Inferior parietal cortex (tissue), 1 donor: ENCODE data around the gene PRR5L.
"Not testable (repeated sequence)": the region's sequence is repeated elsewhere in the genome, so short reads cannot be mapped to it uniquely, and the experiment has no call there.

ENCODE experiments used
- DNase-seq: peaks from one replicate; pipeline ENCODE4 v3.0.0-alpha.2; 2016; ENCODE audit errors: extremely low spot score

The PRR5L gene

DNA sequence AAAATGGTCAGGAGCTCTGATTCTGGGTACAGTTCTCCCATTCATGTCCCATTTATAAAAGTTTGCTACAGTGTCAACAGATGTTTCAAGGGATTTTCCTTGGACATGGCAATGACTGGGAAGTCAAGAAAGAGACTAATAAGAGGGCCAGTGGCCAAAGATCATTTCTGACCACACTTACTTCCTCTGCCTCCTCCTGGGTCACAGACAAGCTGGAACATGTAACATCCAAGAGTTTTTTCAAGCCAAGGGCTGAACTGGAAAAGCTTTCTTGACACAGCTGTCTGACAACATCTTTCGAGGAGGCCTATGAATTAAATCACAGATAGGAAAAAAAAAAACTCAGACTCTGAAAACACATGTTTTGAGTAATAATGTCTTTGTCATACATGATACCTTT is 15.6 kb upstream of the PRR5L start:
- no peak for DNase-seq

DNA sequence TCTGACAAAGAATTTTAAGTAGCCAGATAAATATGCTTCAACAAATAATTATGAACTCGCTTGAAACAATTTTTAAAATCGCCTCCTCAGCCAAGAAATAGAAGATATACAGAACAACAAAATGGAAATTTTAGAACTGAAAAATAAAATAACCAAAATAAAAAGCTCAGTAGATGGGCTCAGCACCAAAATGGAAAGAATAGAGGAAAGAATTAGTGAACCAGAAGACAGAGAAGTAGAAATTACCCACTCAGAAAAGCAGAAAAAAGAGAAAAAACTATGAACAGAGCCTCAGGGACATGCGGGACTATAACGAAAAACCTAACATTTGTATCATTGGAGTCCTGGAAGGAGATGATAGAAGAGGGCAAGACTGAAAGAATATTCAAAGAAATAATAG is 14.2 kb upstream of the PRR5L start:
- DNase-seq = no peak

- no peak for DNase-seq
These were observed 13.2 kb upstream of the PRR5L start for GRCh38 chr11:36282926-36283325.

DNA sequence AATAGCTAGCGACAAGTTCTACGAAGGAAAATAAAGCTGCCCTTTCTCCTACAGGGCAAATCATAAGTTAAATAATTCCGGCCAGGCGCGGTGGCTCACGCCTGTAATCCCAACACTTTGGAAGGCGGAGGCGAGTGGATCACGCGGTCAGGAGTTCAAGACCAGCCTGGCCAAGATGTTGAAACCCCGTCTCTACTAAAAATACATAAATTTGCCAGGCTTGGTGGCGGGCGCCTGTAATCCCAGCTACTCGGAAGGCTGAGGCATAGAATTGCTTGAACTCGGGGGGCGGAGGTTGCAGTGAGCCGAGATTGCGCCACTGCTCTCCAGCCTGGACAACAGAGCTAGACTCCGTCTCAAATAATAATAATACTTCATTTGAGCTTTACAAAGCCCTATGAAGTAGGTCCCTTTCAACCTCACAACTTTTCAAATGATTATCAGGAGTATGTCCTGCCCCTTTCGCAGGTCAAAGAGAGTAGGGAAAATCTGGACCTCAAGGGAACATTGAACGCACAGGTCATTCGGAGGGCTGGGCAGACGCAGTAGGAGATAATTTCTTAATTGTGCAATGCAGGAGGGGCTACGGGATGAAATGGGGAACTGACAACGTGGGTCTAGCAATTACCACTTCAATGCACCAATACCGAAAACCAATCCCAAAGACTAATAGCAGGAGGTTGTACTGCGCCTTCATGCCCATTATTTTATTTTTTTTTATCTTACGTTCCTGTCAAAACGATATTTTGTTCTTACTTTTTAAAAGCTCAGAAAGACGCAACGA is 7.5 kb upstream of the PRR5L start:
- DNase-seq = no peak

- DNase-seq = peak; percentile 95
These were observed 6.7 kb upstream of the PRR5L start, which contains the start of gene COMMD9 for GRCh38 chr11:36289226-36289852. Gene COMMD9 (minus strand): TSS chr11:36289424. CDS start chr11:36289412, 12 bp downstream.

GRCh38 chr11:36292311-36292722 is 3.8 kb upstream of the PRR5L start:
- peak; percentile 67 for DNase-seq

DNA sequence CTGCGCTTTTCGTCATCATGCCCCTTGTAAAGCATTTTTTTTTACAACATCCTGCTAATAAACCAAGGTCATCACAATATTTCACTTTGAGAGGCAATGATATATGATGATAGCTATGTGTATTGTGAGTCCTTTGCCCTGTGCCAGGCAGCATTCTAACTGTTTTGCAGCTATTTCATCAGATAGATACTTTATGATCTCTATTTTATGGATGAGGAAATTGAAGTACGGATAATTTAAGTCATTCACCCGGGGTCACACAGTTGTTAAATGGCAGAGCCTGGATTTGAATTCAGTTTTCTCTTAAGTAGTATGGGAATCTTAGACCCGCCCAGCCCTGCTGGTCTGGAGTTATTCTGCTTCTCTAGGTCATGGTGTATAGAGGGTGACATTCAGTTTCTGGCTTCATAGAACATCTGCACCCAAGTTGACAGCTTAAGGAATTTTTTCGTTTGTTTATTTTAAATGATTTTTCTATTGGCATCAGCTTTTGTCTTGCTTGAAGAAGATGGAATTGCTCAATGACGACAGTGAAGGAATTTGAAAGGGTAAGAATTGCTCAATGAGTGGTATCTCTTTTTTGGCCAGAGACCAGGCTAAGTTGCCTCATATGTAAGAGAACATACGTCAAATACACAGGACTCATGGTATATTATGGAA is 926 bp downstream of the PRR5L start:
- no peak for DNase-seq

DNA sequence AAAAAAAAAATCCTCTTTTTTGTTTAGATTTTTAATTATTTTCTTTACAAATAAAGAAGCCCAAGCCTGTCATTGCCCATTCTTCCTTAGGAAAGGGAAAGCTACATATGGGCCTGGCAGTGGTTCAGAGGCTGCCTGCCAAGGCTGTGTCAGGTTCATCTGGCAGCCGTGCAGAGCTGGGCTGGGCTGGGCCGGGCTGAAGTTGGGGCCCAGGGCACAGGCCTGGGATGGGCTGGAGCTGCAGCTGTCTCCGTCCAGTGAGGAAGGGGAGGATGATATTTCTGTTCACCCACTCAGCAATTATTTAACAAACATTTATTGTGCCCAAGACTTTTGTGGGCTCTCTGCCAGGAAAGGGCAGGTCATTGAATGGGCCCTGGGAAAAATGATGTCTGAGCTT is 4.6 kb downstream of the PRR5L start:
- DNase-seq = peak; percentile 42

GRCh38 chr11:36304351-36304750 is 8.3 kb downstream of the PRR5L start:
- no peak for DNase-seq

- DNase-seq = no peak
These were observed 9.0 kb downstream of the PRR5L start for GRCh38 chr11:36305047-36305446.

DNA sequence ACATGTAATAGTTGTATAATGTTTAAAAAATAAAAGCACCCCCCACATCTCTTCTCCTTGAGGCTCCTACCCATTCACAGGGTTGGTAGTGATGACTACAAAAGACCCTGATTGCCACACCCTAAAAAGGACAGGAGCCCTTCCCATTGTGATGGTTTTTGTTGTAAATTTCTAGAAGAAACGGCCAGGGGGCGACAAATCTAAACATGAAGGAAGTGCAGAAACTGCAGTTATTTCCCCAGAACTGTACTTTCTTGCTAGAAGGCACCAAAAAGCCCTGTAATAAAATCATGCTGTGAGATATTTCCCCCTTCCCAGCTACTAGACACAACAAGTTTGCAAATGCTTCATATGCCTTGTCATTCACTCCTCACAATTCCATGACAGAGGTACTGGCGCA is 10.8 kb downstream of the PRR5L start:
- no peak for DNase-seq

DNA sequence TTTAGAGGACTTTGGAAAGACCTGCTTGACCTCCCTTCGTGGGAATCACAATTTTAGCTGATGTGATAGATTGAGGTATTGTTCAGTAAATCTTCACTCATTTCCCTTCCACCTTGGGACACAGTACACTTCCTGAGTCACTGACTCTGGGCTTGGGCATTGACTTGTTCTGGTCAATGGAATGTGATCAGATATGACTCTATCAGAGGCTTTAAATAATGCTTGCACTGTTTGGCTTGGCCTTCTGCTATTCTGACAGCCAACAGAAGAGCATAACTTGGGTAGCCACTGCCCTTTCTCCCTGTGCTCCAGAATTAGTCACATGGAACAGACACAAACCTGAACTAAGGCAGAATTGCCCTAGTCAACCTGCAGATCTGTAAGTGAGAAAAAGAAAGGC is 12.5 kb downstream of the PRR5L start:
- no peak for DNase-seq

GRCh38 chr11:36309779-36310178 is 13.7 kb downstream of the PRR5L start:
- no peak for DNase-seq

DNA sequence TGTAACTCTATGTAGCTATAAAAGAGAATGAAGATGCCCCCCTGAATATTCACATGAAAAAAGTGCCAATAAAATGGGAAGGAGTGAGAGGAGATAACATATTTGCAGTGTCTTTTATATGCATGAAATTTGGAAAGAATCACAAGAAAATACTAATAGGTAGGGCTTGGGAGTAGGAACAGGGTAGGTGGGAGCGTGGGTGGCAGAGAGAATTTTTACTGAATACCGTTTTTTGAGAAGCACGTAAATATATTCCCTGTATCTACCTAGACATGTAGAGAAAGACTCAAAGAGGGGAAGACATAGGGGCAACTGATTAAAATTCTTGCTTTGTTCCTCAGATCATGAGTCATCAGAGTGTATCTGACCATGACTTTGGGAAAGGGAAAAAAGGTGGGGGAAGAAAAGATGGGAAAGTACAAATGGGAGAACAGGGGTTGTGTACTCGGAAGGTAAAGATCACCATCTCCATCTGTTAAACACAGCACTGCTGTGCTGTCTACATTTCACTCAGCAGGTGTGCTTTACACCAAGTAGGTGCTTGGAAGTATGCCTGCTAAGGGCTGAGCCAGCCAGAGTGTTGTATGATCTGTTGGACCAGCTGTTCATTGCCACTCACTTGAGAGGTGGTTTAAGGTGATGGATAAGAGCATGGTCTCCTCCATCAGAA is 16.0 kb downstream of the PRR5L start:
- DNase-seq = no peak

GRCh38 chr11:36312611-36313472 is 16.8 kb downstream of the PRR5L start:
- DNase-seq = no peak

DNA sequence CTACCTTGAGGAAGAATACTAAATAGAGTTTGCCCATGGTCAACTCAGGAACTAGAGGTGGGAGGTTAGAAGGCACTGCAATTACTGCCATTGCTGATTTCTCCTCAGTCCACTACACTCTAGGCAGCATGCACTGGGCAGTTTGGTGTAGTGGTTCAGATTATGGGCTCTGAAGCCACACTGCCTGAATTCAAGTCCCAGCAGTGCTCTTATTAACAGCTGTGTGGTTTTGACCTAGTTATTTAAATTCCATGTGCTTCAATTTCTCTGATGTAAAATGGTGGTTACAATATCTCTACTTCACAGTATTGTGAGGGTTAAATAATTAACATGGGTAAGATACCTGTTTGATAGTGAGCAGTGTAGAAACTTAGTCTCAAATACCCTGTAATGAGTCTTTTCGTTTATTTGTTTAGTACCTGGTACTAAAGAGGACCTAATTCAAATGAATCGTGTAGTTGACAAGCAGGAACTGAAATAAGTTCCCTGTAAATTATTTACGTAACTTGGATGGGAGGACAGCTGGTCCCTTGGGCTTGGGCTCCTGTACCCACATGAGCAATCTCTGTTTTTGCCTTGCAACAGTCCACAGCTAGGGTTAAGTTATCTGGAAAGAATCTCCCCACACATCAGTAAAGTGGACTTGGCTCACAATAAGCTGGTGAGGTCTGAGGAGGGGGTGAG is 17.8 kb downstream of the PRR5L start:
- DNase-seq = no peak

GRCh38 chr11:36314434-36314767 is 18.3 kb downstream of the PRR5L start:
- no peak for DNase-seq

DNA sequence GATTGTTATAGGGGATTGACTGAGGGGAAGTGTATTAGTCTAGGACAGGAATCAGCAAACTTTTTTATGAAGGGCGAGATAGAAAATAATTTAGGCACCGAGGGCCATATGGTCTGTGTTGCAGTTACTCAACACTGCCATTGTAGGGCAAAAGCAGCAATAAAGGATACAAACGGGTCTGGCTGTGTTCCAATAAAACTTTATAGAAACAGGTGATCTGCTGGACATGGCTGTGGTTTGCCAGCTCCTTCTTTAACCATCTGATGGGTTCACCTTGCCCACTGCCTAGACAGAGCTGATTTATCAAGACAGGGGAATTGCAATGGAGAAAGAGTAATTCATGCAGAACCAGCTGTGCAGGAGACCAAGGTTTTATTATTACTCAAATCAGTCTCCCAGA is 20.0 kb downstream of the PRR5L start:
- DNase-seq = no peak

GRCh38 chr11:36317992-36318391 is 21.9 kb downstream of the PRR5L start:
- DNase-seq = no peak

DNA sequence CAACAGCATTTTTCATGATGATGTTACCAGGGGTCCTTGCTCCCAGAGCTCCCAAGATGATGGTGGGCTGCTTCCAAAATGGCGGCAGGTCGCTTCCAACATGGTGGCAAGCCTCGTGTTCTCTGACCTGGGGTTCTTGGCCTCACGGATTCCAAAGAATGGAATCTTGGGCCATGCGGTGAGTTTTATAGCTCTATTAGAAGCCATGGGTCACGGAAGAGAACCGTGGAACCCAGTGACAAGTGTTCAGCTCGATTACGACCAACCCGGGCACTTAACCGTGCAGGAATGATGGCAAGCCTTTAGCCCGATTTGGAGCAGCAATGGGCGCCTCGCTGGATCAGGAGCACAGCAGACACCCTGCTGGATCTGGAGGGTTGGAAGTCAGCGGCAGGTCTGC is 28.9 kb downstream of the PRR5L start:
- not testable (repeated sequence) for DNase-seq

DNA sequence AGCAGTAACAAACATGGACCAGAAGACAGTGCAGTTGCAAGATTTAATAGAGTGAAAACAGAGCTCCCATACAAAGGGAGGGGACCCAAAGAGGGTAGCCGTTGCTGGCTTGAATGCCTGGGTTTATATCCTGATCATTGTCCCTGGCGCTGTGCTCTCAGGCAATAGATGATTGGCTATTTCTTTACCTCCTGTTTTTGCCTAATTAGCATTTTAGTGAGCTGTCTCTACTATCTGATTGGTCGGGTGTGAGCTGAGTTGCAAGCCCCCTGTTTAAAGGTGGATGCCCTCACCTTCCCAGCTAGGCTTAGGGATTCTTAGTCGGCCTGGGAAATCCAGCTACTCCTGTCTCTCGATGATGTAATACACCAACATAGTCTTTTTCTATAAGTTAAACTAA is 29.3 kb downstream of the PRR5L start:
- DNase-seq = not testable (repeated sequence)
